H1 (cell line): Measurements from ENCODE around the gene GOLGA6L10.
"Not testable (repeated sequence)": the region's sequence is repeated elsewhere in the genome, so short reads cannot be mapped to it uniquely, and the experiment has no call there.

Experiments
- BRCA1 ChIP-seq: IDR thresholded peaks from 2 replicates; pipeline ENCODE4 v1.6.1; 2012; ENCODE audit warnings: low read depth, low read length, improper control_type of control experiment
- EP300 ChIP-seq, 2 experiments: IDR thresholded peaks; 1 replicate in 1 of 2; 2 replicates in 1 of 2; pipeline ENCODE4 v1.6.1; 2011 to 2012; ENCODE audit warnings: low read depth in 2 of 2, low read length in 2 of 2, mild to moderate bottlenecking in 2 of 2, borderline replicate concordance in 1 of 2, inconsistent platforms in 1 of 2, moderate library complexity in 1 of 2
- EZH2 ChIP-seq: fragments of 200-600 bp; sonication (generic); IDR thresholded peaks from 2 replicates; pipeline ENCODE4 v1.7.1; 2012; ENCODE audit warnings: low read depth, mild to moderate bottlenecking, moderate library complexity, low read length, inconsistent platforms; ENCODE audit not compliant: severe bottlenecking
- HDAC2 ChIP-seq, 2 experiments: fragments of 300-600 bp in 1 of 2; sonication (generic) in 1 of 2; IDR thresholded peaks; 2 replicates each; pipeline ENCODE4 v1.6.1; 2011 to 2012; ENCODE audit warnings: low read depth in 2 of 2, low read length in 2 of 2, mild to moderate bottlenecking in 2 of 2, moderate library complexity in 2 of 2, borderline replicate concordance in 1 of 2, inconsistent platforms in 1 of 2
- MAFK ChIP-seq: IDR thresholded peaks from 2 replicates; pipeline ENCODE4 v1.6.1; 2012; ENCODE audit warnings: low read depth, mild to moderate bottlenecking, improper control_type of control experiment, low read length
- PHF8 ChIP-seq: fragments of 200-600 bp; sonication (generic); conservative IDR thresholded peaks from 2 replicates; pipeline ENCODE4 v1.7.1; 2012; ENCODE audit warnings: low read depth, mild to moderate bottlenecking, inconsistent platforms, low read length, moderate library complexity
- POLR2A ChIP-seq, 2 experiments: IDR thresholded peaks; 1 replicate in 1 of 2; 2 replicates in 1 of 2; pipeline ENCODE4 v1.6.1; 2011; ENCODE audit warnings: low read depth in 2 of 2, low read length in 2 of 2, mild to moderate bottlenecking in 2 of 2; ENCODE audit errors: control extremely low read depth in 1 of 2
- TCF12 ChIP-seq: IDR thresholded peaks from 2 replicates; pipeline ENCODE4 v1.6.1; 2011; ENCODE audit warnings: low read depth, mild to moderate bottlenecking, low read length
- TEAD4 ChIP-seq: IDR thresholded peaks from 2 replicates; pipeline ENCODE4 v1.6.1; 2012; ENCODE audit warnings: low read depth, low read length, inconsistent platforms, mixed read lengths
- YY1 ChIP-seq: IDR thresholded peaks from 2 replicates; pipeline ENCODE4 v1.6.1; 2011; ENCODE audit warnings: low read depth, mild to moderate bottlenecking, low read length
- TF ChIP-seq, protein P1 (sequence below), 3 experiments: IDR thresholded peaks; 1 replicate in 2 of 3; 2 replicates in 1 of 3; pipeline versions ENCODE4 v1.5.1 to v1.6.1; 2011; ENCODE audit warnings: low read length in 3 of 3, mild to moderate bottlenecking in 3 of 3, inconsistent platforms in 2 of 3, low read depth in 1 of 3, moderate library complexity in 1 of 3; ENCODE audit not compliant: insufficient read depth in 1 of 3; ENCODE audit errors: control extremely low read depth in 1 of 3
- TF ChIP-seq, protein P2 (sequence below): IDR thresholded peaks from 2 replicates; pipeline ENCODE4 v1.6.1; 2011; ENCODE audit warnings: low read length, improper control_type of control experiment

DNA sequence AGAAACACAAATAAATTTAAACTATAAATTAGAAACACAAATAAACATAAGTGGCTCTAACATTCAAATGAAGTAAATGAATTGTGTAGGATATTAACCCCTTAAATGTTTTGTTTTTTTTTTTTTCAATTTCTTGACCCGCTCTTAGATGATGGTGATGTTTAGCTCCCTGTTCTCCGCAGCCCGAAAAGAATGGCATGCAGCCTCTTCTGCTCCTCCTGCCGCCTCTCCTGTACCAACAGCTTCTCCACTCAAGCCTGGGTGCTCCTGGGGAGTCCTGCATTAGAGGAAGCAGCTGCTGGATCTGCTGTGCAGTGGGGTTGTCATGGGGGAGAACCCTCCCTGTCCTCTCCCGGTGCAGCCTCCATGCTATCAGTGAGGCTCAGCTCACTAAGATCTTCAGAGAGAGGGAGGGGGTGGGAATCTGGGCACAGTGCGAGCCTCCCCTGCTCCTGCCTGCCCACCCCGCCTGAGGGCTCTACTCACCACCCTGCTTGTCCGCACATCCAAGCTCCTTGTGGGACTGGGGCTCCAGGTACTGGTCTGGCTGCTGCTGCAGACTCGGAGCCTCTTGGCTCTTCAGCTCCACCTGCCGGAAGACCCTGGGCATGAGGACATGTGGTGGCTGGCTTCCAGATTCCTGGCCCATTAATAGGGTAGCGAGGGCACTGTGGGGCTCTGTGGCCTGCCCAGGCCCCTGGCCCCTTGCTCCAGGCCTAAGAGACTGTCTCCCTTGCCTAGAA is 6.5 kb downstream of the GOLGA6L10 start:
- TF ChIP-seq EP300 (IDR thresholded peaks at IDR 0.05; ENCODE audit: borderline replicate concordance in 1 of 2, low read depth in 2 of 2, low read length in 2 of 2); HDAC2 (IDR thresholded peaks at IDR 0.05; ENCODE audit: borderline replicate concordance in 1 of 2, low read depth in 2 of 2, low read length in 2 of 2); MAFK; PHF8; TEAD4; BRCA1; YY1; POLR2A (IDR thresholded peaks at IDR 0.05; ENCODE audit: control extremely low read depth in 1 of 2, low read depth in 2 of 2, low read length in 2 of 2); TCF12; EZH2: not testable (repeated sequence)
- TF ChIP-seq, protein P1, sequence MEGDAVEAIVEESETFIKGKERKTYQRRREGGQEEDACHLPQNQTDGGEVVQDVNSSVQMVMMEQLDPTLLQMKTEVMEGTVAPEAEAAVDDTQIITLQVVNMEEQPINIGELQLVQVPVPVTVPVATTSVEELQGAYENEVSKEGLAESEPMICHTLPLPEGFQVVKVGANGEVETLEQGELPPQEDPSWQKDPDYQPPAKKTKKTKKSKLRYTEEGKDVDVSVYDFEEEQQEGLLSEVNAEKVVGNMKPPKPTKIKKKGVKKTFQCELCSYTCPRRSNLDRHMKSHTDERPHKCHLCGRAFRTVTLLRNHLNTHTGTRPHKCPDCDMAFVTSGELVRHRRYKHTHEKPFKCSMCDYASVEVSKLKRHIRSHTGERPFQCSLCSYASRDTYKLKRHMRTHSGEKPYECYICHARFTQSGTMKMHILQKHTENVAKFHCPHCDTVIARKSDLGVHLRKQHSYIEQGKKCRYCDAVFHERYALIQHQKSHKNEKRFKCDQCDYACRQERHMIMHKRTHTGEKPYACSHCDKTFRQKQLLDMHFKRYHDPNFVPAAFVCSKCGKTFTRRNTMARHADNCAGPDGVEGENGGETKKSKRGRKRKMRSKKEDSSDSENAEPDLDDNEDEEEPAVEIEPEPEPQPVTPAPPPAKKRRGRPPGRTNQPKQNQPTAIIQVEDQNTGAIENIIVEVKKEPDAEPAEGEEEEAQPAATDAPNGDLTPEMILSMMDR (IDR thresholded peaks at IDR 0.05; ENCODE audit: control extremely low read depth in 1 of 3, insufficient read depth in 1 of 3, low read depth in 1 of 3, low read length in 3 of 3) = peak in 2 of 3 experiments; percentile 23 to 40; a peak in 3 of 4 replicates
- TF ChIP-seq, protein P2, sequence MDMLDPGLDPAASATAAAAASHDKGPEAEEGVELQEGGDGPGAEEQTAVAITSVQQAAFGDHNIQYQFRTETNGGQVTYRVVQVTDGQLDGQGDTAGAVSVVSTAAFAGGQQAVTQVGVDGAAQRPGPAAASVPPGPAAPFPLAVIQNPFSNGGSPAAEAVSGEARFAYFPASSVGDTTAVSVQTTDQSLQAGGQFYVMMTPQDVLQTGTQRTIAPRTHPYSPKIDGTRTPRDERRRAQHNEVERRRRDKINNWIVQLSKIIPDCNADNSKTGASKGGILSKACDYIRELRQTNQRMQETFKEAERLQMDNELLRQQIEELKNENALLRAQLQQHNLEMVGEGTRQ = not testable (repeated sequence)
